GM19328 (cell line): Measurements from ENCODE around the gene UTP25.
"Not testable (repeated sequence)": the region's sequence is repeated elsewhere in the genome, so short reads cannot be mapped to it uniquely, and the experiment has no call there.

Source experiments
- ATAC-seq: cut with Tn5 transposase; IDR thresholded peaks from one replicate; pipeline ENCODE4 v1.9.1; 2021; ENCODE audit warnings: mild to moderate bottlenecking, moderate library complexity; ENCODE audit not compliant: unreplicated experiment

The UTP25 gene

GRCh38 chr1:209890641-209891330 lies 63.0 kb downstream of the UTP25 start:
- no peak for ATAC-seq

- ATAC-seq, result no peak
Measured at GRCh38 chr1:209893751-209894150, 66.0 kb downstream of the UTP25 start.

GRCh38 chr1:209895709-209896108 lies 67.9 kb downstream of the UTP25 start:
- no peak for ATAC-seq

GRCh38 chr1:209896346-209896745 lies 68.6 kb downstream of the UTP25 start:
- ATAC-seq, result no peak

GRCh38 chr1:209898271-209898670 lies 70.5 kb downstream of the UTP25 start:
- ATAC-seq, result not testable (repeated sequence)

GRCh38 chr1:209898851-209899250 lies 71.1 kb downstream of the UTP25 start:
- not testable (repeated sequence) for ATAC-seq

- ATAC-seq, result no peak
Measured at GRCh38 chr1:209899948-209900347, 72.2 kb downstream of the UTP25 start.

- ATAC-seq, result no peak
Measured at GRCh38 chr1:209900734-209901133, 73.0 kb downstream of the UTP25 start.

GRCh38 chr1:209901211-209901610 lies 73.4 kb downstream of the UTP25 start:
- ATAC-seq, result no peak

GRCh38 chr1:209904774-209905173 lies 77.0 kb downstream of the UTP25 start:
- ATAC-seq, result not testable (repeated sequence)
